ENCODE data around the gene ATAD1. TPM values are rescaled to one million over a fixed set of nuclear protein-coding genes. Genes with fewer than 3 reads are reported as not detected.
"Not testable (repeated sequence)": the region's sequence is repeated elsewhere in the genome, so short reads cannot be mapped to it uniquely, and the experiment has no call there.

ATAD1 gene
- total RNA-seq, 1 donor from 2014 or later: 71.0 TPM

- Histone ChIP-seq H3K79me2 (ENCODE audit: insufficient read depth, low read length) (no peaks in the 10 kb centered on the region), H2AFZ (ENCODE audit: low read depth, low read length) (no peak overlapping the region), H3K9ac (ENCODE audit: low read length) (no peak overlapping the region), H3K36me3 (ENCODE audit: insufficient read depth, low read length) (no peaks in the 10 kb centered on the region), H3K4me3 (ENCODE audit: insufficient read depth, low read depth, low read length) (no peak overlapping the region), H4K20me1 (ENCODE audit: insufficient read depth, low read length) (no peaks in the 10 kb centered on the region), H3K9me3 (ENCODE audit: insufficient read depth, low read depth, low read length) (no peaks in the 10 kb centered on the region), H3K4me2 (ENCODE audit: low read length) (no peak overlapping the region), H3K27ac (ENCODE audit: low read depth, low read length) (no peak overlapping the region), H3K27me3 (ENCODE audit: insufficient read depth, low read length) (no peaks in the 10 kb centered on the region), H3K4me1 (ENCODE audit: insufficient read depth, low read length) (no peaks in the 10 kb centered on the region)
- Mint-ChIP-seq H3K4me3 (ENCODE audit: unreplicated experiment) (no peak overlapping the region), H3K27me3 (ENCODE audit: low read depth, unreplicated experiment) (no peaks in the 10 kb centered on the region), H3K4me1 (ENCODE audit: low read depth, unreplicated experiment) (no peaks in the 10 kb centered on the region), H3K27ac (ENCODE audit: unreplicated experiment) (no peak overlapping the region), H3K36me3 (ENCODE audit: low read depth, unreplicated experiment) (no peaks in the 10 kb centered on the region), H3K9me3 (ENCODE audit: unreplicated experiment) (no peaks in the 10 kb centered on the region)
- DNase-seq (ENCODE audit: low read depth) (no peak), FAIRE-seq (no peak)
- no peak for TF ChIP-seq CTCF (IDR thresholded peaks at IDR 0.05; ENCODE audit: insufficient read depth, low read depth, low read length)
- no peak for TF ChIP-seq EZH2 (IDR thresholded peaks at IDR 0.05; ENCODE audit: insufficient read depth, low read length)
These were observed 12.1 kb upstream of the ATAD1 start for GRCh38 chr10:87829986-87830729.

GRCh38 chr10:87829051-87829450, 11.0 kb upstream of the ATAD1 start:
- H3K36me3 ChIP-seq (ENCODE audit: insufficient read depth, low read length); H3K27ac Mint-ChIP-seq (ENCODE audit: unreplicated experiment); FAIRE-seq; H3K4me3 ChIP-seq (ENCODE audit: insufficient read depth, low read depth, low read length); H3K27ac ChIP-seq (ENCODE audit: low read depth, low read length); H2AFZ ChIP-seq (ENCODE audit: low read depth, low read length); H3K4me1 ChIP-seq (ENCODE audit: insufficient read depth, low read length); H3K27me3 Mint-ChIP-seq (ENCODE audit: low read depth, unreplicated experiment); H3K36me3 Mint-ChIP-seq (ENCODE audit: low read depth, unreplicated experiment); H3K27me3 ChIP-seq (ENCODE audit: insufficient read depth, low read length); H3K79me2 ChIP-seq (ENCODE audit: insufficient read depth, low read length); H3K9me3 ChIP-seq (ENCODE audit: insufficient read depth, low read depth, low read length); H3K4me3 Mint-ChIP-seq (ENCODE audit: unreplicated experiment); H3K9me3 Mint-ChIP-seq (ENCODE audit: unreplicated experiment); H4K20me1 ChIP-seq (ENCODE audit: insufficient read depth, low read length); H3K9ac ChIP-seq (ENCODE audit: low read length); DNase-seq (ENCODE audit: low read depth); H3K4me2 ChIP-seq (ENCODE audit: low read length); H3K4me1 Mint-ChIP-seq (ENCODE audit: low read depth, unreplicated experiment): not testable (repeated sequence)

GRCh38 chr10:87827681-87828080, 9.7 kb upstream of the ATAD1 start:
- H3K4me1 Mint-ChIP-seq (ENCODE audit: low read depth, unreplicated experiment): no peaks in the 10 kb centered on the region
- DNase-seq (ENCODE audit: low read depth) (no peak), FAIRE-seq (no peak)
- H3K36me3 Mint-ChIP-seq (ENCODE audit: low read depth, unreplicated experiment): no peaks in the 10 kb centered on the region
- Histone ChIP-seq H3K4me3 (ENCODE audit: insufficient read depth, low read depth, low read length) (no peak overlapping the region), H3K9ac (ENCODE audit: low read length) (no peak overlapping the region), H3K4me1 (ENCODE audit: insufficient read depth, low read length) (no peaks in the 10 kb centered on the region), H3K4me2 (ENCODE audit: low read length) (no peak overlapping the region), H3K27ac (ENCODE audit: low read depth, low read length) (no peak overlapping the region), H4K20me1 (ENCODE audit: insufficient read depth, low read length) (no peaks in the 10 kb centered on the region), H3K79me2 (ENCODE audit: insufficient read depth, low read length) (no peaks in the 10 kb centered on the region), H3K36me3 (ENCODE audit: insufficient read depth, low read length) (no peaks in the 10 kb centered on the region), H3K27me3 (ENCODE audit: insufficient read depth, low read length) (no peaks in the 10 kb centered on the region), H2AFZ (ENCODE audit: low read depth, low read length) (no peak overlapping the region), H3K9me3 (ENCODE audit: insufficient read depth, low read depth, low read length) (no peaks in the 10 kb centered on the region)
- no peaks in the 10 kb centered on the region for H3K9me3 Mint-ChIP-seq (ENCODE audit: unreplicated experiment)
- no peak for TF ChIP-seq CTCF (IDR thresholded peaks at IDR 0.05; ENCODE audit: insufficient read depth, low read depth, low read length)
- TF ChIP-seq EZH2 (IDR thresholded peaks at IDR 0.05; ENCODE audit: insufficient read depth, low read length): no peak
- H3K4me3 Mint-ChIP-seq (ENCODE audit: unreplicated experiment): no peak overlapping the region
- no peaks in the 10 kb centered on the region for H3K27me3 Mint-ChIP-seq (ENCODE audit: low read depth, unreplicated experiment)
- H3K27ac Mint-ChIP-seq (ENCODE audit: unreplicated experiment): no peak overlapping the region

Measured in astrocyte (in vitro differentiated cells and primary cell).